HepG2 (cell line): Measurements from ENCODE around the gene CHKA. TPM values are rescaled to one million over a fixed set of nuclear protein-coding genes. Genes with fewer than 3 reads are reported as not detected.
A peak's percentile ranks its signal among the peaks of the same experiment; 100 is the strongest.

ENCODE experiments used
- ATAC-seq: fragments of 200-7000 bp; cut with Tn5 transposase; 3 replicates; pipeline ENCODE4 v1.9.1; 2020; ENCODE audit warnings: mild to moderate bottlenecking, moderate library complexity
- BruUV-seq: library from RNA; stranded (reverse); fragments of 400-500 nt; replicated peaks from 2 replicates; lab custom pipeline; 2021; lab: Mats Ljungman, UMichigan
- CTCF ChIA-PET: fragments of 300-600 bp; formaldehyde crosslinking; extraction: SDS; loops from one replicate; lab custom pipeline; 2021; ENCODE audit warnings: low total read pairs, inconsistent platforms, low intra/inter-chr PET ratio; lab: Yijun Ruan, JAX
- POLR2A ChIA-PET: fragments of 350-600 bp; sonication (Branson Sonifier 250); formaldehyde crosslinking; loops from one replicate; lab custom pipeline; 2020; ENCODE audit warnings: antibody characterized with exemption, inconsistent platforms; lab: Yijun Ruan, JAX
- DNase-seq: peaks from one replicate; pipeline ENCODE4 v3.0.0-alpha.2; 2015; ENCODE audit warnings: low spot score
- FAIRE-seq: peaks from 3 replicates; lab custom pipeline; 2011; peaks lifted over from hg19 to GRCh38; lab: Jason Lieb, UNC
- H2AFZ ChIP-seq: one replicate; pipeline ENCODE4 v1.6.1; 2011; ENCODE audit warnings: low read length, inconsistent platforms
- H3K27ac ChIP-seq: fragments of 300-600 bp; 3 replicates; pipeline ENCODE4 v1.8.0; 2011; ENCODE audit warnings: mixed run types, mild to moderate bottlenecking, mixed read lengths, low read length, inconsistent platforms; ENCODE audit not compliant: insufficient read depth; ENCODE audit errors: extremely low read length
- H3K27me3 ChIP-seq, 2 experiments: fragments of 200-600 bp in 1 of 2; 2 replicates in 1 of 2; 3 replicates in 1 of 2; pipeline versions ENCODE4 v1.6.0 to v1.8.0; 2011; ENCODE audit warnings: low read length in 2 of 2, mild to moderate bottlenecking in 2 of 2, moderate library complexity in 2 of 2, inconsistent platforms in 1 of 2; ENCODE audit not compliant: insufficient read depth in 2 of 2, control insufficient read depth in 1 of 2
- H3K36me3 ChIP-seq, 2 experiments: fragments of 200-600 bp in 1 of 2; replicated peaks in 1 of 2; 2 replicates in 1 of 2; 3 replicates in 1 of 2; pipeline versions ENCODE4 v1.5.1 to v1.8.0; 2011; ENCODE audit warnings: low read length in 2 of 2, inconsistent platforms in 1 of 2; ENCODE audit not compliant: insufficient read depth in 2 of 2, control insufficient read depth in 1 of 2
- H3K4me1 ChIP-seq: 2 replicates; pipeline ENCODE4 v1.5.1; 2012; ENCODE audit warnings: low read length, inconsistent platforms; ENCODE audit not compliant: insufficient read depth
- H3K4me2 ChIP-seq: 2 replicates; pipeline ENCODE4 v1.6.0; 2011; ENCODE audit warnings: low read depth, low read length, inconsistent platforms
- H3K4me3 ChIP-seq, 3 experiments: fragments of 200-600 bp in 1 of 3; sonication (generic), shearing (Covaris generic) in 1 of 3; replicated peaks in 1 of 3; 2 replicates each; pipeline ENCODE4 v1.5.1; 2011 to 2016; ENCODE audit warnings: low read length in 3 of 3, inconsistent platforms in 2 of 3, low read depth in 2 of 3, mild to moderate bottlenecking in 2 of 3, control low read depth in 1 of 3, mixed read lengths in 1 of 3; ENCODE audit not compliant: insufficient read depth in 1 of 3
- H3K79me2 ChIP-seq: one replicate; pipeline ENCODE4 v1.6.1; 2011; ENCODE audit warnings: low read length, inconsistent platforms; ENCODE audit not compliant: insufficient read depth
- H3K9ac ChIP-seq: 2 replicates; pipeline ENCODE4 v1.6.0; 2011; ENCODE audit warnings: mild to moderate bottlenecking, low read depth, low read length, inconsistent platforms; ENCODE audit not compliant: insufficient read depth
- H3K9me3 ChIP-seq: 2 replicates; pipeline ENCODE4 v1.5.1; 2012; ENCODE audit warnings: mild to moderate bottlenecking, low read length
- H4K20me1 ChIP-seq: 2 replicates; pipeline ENCODE4 v1.6.0; 2011; ENCODE audit warnings: inconsistent platforms, mild to moderate bottlenecking, low read length, moderate library complexity; ENCODE audit not compliant: insufficient read depth
- ELF1 ChIP-seq: sonication (generic); formaldehyde crosslinking; IDR thresholded peaks from 2 replicates; pipeline ENCODE4 v1.4.0; 2020; ENCODE audit warnings: missing genetic modification reagents
- KDM1A ChIP-seq: IDR thresholded peaks from 2 replicates; pipeline ENCODE4 v1.6.1; 2016; ENCODE audit warnings: missing compliant biosample characterization
- SNRNP70 ChIP-seq: fragments of 200-400 bp; formaldehyde crosslinking; IDR thresholded peaks from 2 replicates; pipeline ENCODE4 v1.6.1; 2017; ENCODE audit warnings: mild to moderate bottlenecking, low read depth, low read length, moderate library complexity
- ZMYM2 ChIP-seq: sonication (generic); formaldehyde crosslinking; IDR thresholded peaks from 2 replicates; pipeline ENCODE4 v1.8.0; 2022; ENCODE audit warnings: mild to moderate bottlenecking, missing genetic modification reagents
- ZMYM3 ChIP-seq: sonication (generic); formaldehyde crosslinking; IDR thresholded peaks from 2 replicates; pipeline ENCODE4 v1.5.1; 2020; ENCODE audit warnings: mild to moderate bottlenecking, missing genetic modification reagents
- ZNF33A ChIP-seq: sonication (generic); formaldehyde crosslinking; IDR thresholded peaks from 2 replicates; pipeline ENCODE4 v1.5.1; 2020; ENCODE audit warnings: missing genetic modification reagents, mild to moderate bottlenecking, moderate library complexity, borderline replicate concordance
- ZNF350 ChIP-seq: sonication (generic); formaldehyde crosslinking; IDR thresholded peaks from 2 replicates; pipeline ENCODE4 v1.4.0; 2020; ENCODE audit warnings: mild to moderate bottlenecking, low read depth, missing genetic modification reagents, borderline replicate concordance
- ZNF629 ChIP-seq: sonication (generic); formaldehyde crosslinking; conservative IDR thresholded peaks from 2 replicates; pipeline ENCODE4 v1.5.0; 2020; ENCODE audit warnings: missing genetic modification reagents
- WGBS: methylation state at CpG from one replicate; pipeline ENCODE4 v1.1.6; 2017; ENCODE audit warnings: low lambda C conversion rate; 5-methylcytosine and 5-hydroxymethylcytosine counted together
- in situ Hi-C: cut with HindIII; loops from 2 replicates; pipeline ENCODE4 v1.10.0; 2017; ENCODE audit warnings: low pct_unique_long_range_greater_than_20kb; ENCODE audit not compliant: extremely low pct_ligation_motif_present
- intact Hi-C: fragments of 100-400 bp; cut with micrococcal nuclease; formaldehyde crosslinking; loops from one replicate; pipeline ENCODE4 v1.10.0; 2022; ENCODE audit not compliant: unreplicated experiment
- polyA plus RNA-seq, 8 experiments: library from polyadenylated mRNA; depleted of rRNA in 3 of 8; stranded (reverse) in 7 of 8; unstranded in 1 of 8; fragments of >200 nt; fragmentation: Illumina TruSeq in 4 of 8; extraction: Trizol in 4 of 8; gene quantifications; 2 replicates each; pipeline versions ENCODE4 v1.2.1 to v1.2.3, GENCODE V29; 2011 to 2016; ENCODE audit warnings: low read depth in 4 of 8, missing spikeins in 1 of 8, mixed read lengths in 1 of 8; ENCODE audit not compliant: insufficient read depth in 1 of 8
- total RNA-seq, 5 experiments: library from RNA; depleted of rRNA; stranded (reverse); fragments of >200 nt; fragmentation: Illumina TruSeq; extraction: Trizol; gene quantifications; 2 replicates each; pipeline ENCODE4 v1.2.3, GENCODE V29; 2016; ENCODE audit warnings: low read depth in 1 of 5
- TF ChIP-seq, protein P1 (sequence below): sonication (generic); formaldehyde crosslinking; IDR thresholded peaks from 2 replicates; pipeline ENCODE4 v1.5.0; 2020; ENCODE audit warnings: mild to moderate bottlenecking, missing genetic modification reagents

Gene CHKA
- total and polyA plus RNA-seq, 2 of the 13 experiments (the other 11 are each of a cell fraction or from before 2014, with no cell fraction given): 71.6 to 92.7 TPM

DNA sequence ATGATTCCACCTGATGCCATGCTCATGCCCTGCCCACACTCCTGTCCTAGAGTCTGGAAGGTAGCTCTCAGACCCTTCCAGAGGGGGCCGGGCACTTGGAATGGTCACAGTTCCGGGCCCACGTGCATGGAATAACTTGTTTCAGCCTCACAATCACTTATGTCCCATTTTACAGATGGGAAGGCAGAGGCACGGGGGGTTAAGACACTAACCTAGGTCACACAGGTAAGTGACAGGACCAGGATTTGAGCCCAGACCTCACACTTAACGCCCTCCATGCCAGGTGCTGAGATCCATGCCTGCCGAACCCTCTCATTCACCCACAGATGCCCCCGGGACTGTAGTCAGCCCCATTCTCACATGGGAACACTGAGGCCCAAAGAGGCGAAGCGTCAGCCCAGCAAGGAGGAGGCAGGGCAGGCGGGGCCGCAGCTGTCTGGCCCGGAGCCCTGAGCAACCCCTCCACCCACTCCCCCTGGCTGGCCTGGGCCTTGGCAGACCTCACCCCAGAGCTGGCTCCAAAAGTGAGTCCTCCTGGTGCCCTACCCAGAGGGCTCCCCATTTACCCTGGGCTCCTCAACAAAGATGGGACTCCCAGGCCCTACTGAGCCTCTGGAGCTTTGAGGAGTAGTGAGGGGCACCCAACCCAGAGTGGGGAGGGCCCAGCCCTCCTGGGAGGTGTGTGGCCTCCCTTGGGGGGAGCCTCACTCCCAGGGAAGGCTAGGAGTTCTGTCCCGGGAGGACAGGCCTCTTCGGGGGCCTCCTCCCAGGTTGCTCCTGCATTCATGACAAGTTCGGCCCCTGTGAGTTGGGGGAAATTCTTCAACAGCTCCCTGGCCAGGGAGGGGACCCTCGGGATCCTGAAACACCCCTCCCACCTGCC, 113.4 kb downstream of the CHKA start:
- H3K9me3 ChIP-seq: no peaks in the 10 kb centered on the region
- FAIRE-seq (no peak), ATAC-seq (no peak), DNase-seq (no peak)
- H3K27ac ChIP-seq: no peak overlapping the region
- H3K4me2 ChIP-seq: peak overlapping the region; percentile 96; the same call in 1 of the 2 replicates
- no peaks in the 10 kb centered on the region for H3K36me3 ChIP-seq
- no peaks in the 10 kb centered on the region for H3K79me2 ChIP-seq
- H4K20me1 ChIP-seq: no peaks in the 10 kb centered on the region
- in situ Hi-C loops: no loop called here
- intact Hi-C loops: no loop called here
- WGBS: 40% methylated on average over 2 of the region's 16 CpGs
- ChIA-PET POLR2A (interaction anchor here (1.3 kb wide), 1 partner anchor 24 kb away, joined by 3 read pairs; no protein-coding TSS in a partner anchor), CTCF (no interaction called here)
- H3K4me1 ChIP-seq: peaks cover 85% of the 10 kb centered on the region
- BruUV-seq: no TSS peak
- peak overlapping the region in 1 of 3 experiments; percentile 77; a peak in 1 of 6 replicates for H3K4me3 ChIP-seq
- TF ChIP-seq ZNF629 (CRISPR knock-in tag) (peak; percentile 92), ZNF33A (no peak), ZMYM2 (CRISPR knock-in tag) (peak; percentile 26; the same call in 1 of the 2 replicates), KDM1A (CRISPR knock-in tag) (0 out of 2 replicates have a peak, but pooled peaks have one; percentile 34), ZMYM3 (peak; percentile 71), ZNF350 (CRISPR knock-in tag) (0 out of 2 replicates have a peak, but pooled peaks have one; percentile 3), SNRNP70 (no peak), ELF1 (CRISPR knock-in tag) (no peak)
- TF ChIP-seq, protein P1, sequence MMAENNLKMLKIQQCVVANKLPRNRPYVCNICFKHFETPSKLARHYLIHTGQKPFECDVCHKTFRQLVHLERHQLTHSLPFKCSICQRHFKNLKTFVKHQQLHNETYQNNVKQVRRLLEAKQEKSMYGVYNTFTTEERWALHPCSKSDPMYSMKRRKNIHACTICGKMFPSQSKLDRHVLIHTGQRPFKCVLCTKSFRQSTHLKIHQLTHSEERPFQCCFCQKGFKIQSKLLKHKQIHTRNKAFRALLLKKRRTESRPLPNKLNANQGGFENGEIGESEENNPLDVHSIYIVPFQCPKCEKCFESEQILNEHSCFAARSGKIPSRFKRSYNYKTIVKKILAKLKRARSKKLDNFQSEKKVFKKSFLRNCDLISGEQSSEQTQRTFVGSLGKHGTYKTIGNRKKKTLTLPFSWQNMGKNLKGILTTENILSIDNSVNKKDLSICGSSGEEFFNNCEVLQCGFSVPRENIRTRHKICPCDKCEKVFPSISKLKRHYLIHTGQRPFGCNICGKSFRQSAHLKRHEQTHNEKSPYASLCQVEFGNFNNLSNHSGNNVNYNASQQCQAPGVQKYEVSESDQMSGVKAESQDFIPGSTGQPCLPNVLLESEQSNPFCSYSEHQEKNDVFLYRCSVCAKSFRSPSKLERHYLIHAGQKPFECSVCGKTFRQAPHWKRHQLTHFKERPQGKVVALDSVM (CRISPR knock-in tag): peak; percentile 13; the same call in 1 of the 2 replicates
- H3K9ac ChIP-seq: no peak overlapping the region
- H2AFZ ChIP-seq: no peak overlapping the region
- no peaks in the 10 kb centered on the region for H3K27me3 ChIP-seq
